Panc1 (cell line): ENCODE results near the gene USP6NL.

Experiments
- POLR2AphosphoS5 ChIP-seq: IDR thresholded peaks from 2 replicates; pipeline ENCODE4 v1.6.1; 2012; ENCODE audit warnings: mild to moderate bottlenecking, low read depth, low read length, moderate library complexity
- TF ChIP-seq, protein P1 (sequence below): fragments of 450-650 bp; IDR thresholded peaks from 2 replicates; pipeline ENCODE4 v1.5.1; 2017; ENCODE audit warnings: mild to moderate bottlenecking

DNA sequence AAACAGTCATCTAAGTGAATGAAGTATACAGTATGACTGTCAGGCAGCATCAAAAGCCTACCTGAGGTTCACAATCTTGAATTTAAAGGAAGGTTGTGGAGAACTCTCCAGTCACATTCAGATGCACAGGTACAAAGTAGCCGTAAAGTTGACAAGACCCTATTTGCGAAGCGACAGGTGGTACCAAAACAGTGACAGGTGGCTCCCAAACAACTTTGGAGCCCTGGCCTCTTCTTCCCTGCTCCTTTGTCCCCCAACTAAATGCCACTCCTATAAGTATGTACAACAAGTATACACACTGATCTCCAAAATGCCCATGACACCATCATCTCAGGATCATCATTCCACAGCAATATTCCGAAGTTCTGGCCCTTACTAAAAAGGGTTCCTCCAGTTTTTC is 53.5 kb downstream of the USP6NL start:
- TF ChIP-seq, protein P1, sequence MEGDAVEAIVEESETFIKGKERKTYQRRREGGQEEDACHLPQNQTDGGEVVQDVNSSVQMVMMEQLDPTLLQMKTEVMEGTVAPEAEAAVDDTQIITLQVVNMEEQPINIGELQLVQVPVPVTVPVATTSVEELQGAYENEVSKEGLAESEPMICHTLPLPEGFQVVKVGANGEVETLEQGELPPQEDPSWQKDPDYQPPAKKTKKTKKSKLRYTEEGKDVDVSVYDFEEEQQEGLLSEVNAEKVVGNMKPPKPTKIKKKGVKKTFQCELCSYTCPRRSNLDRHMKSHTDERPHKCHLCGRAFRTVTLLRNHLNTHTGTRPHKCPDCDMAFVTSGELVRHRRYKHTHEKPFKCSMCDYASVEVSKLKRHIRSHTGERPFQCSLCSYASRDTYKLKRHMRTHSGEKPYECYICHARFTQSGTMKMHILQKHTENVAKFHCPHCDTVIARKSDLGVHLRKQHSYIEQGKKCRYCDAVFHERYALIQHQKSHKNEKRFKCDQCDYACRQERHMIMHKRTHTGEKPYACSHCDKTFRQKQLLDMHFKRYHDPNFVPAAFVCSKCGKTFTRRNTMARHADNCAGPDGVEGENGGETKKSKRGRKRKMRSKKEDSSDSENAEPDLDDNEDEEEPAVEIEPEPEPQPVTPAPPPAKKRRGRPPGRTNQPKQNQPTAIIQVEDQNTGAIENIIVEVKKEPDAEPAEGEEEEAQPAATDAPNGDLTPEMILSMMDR = no peak
- no peak for TF ChIP-seq POLR2AphosphoS5
